Measurements from ENCODE around the gene CCDC60.

CCDC60 gene

GRCh38 chr12:119556854-119557253 is 222.3 kb downstream of the CCDC60 start:
- DNase-seq, result no peak

DNA sequence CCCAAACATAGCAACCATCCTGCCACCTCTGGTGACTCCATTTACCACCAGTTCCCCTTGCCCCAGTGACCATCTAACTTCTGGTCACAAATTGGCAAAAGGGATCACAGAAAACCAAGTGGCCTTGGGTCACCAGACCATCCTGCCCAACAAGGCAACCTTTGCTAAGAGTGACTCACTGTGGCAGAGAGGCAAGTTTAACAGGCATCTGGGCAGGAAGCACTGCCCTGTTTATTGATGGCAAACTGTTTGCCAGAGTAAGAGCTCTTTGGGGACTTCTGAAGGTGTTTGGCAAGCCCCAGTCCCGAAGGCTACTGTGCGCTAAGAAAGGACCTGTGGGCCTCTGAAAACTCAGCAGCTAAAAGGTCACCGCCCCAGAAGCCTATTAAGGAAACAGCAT is 230.9 kb downstream of the CCDC60 start:
- no peak for DNase-seq

GRCh38 chr12:119570771-119571170 is 236.2 kb downstream of the CCDC60 start:
- no peak for DNase-seq

DNA sequence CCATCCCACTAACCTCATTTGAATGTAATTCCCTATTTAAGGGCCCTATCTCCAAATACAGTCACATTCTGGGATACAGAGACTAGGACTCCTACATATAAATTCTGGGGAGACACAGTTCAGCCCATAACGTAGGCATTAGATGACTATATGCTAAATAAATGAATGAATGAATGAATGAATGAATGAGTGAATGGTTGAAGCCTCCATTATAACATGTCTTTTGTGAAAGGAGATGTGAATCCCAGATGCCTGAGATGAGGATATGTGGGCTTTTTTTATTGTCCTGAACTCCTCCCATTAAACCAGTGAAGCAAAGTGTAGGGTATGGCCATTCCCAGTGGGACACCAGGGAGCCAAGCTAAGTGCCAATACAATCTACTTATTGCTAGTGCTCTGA is 238.6 kb downstream of the CCDC60 start:
- DNase-seq, result no peak

DNA sequence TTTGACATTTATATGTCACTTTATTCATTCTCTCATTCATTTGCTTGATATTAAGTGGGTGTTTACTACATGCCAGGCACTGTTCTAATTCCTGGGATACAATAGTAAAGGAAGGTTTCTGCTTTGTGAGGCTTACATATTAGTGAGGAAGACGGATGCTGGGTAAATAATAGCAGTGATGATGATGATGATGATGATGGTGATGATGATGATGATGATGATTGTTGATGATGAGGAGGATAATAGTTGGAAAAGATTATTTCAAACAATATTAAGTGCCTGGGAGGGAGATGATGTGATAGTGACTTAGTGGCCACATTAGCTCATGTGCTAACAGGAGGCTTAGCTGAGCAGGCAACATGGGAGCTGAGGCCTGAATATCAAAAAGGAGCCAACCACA is 239.7 kb downstream of the CCDC60 start:
- no peak for DNase-seq

DNA sequence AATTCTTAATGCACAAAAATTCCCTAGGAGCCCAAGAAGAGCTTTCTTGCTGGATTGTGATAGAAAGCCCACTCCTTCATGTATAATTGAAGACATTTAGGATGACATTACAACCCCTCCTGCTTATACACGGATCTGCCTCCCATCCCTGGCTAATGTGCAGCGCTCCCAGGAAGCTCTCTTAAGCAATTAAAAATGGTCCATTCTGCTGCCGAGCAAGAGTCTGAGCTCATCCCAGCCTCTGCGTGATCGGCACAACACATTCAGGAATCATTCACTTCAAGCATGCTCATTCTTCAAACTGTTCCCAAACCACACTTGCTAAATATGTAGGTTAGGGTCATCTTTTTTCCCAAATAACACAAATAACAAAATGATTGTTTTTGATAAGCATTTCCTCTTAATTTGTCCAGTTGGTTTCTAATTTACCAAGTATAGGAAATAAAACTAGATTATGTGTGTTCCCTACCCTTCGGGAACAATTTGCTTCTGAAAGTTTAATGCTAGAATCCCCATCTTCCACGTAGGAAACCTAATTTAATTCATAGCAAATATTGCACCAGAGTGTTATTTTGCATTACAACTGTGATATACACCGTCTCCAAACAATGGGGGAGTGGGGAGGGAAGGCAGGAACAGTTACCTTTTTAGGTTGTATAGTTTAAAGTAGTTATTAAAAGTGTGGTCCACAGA is 241.7 kb downstream of the CCDC60 start:
- no peak for DNase-seq

DNA sequence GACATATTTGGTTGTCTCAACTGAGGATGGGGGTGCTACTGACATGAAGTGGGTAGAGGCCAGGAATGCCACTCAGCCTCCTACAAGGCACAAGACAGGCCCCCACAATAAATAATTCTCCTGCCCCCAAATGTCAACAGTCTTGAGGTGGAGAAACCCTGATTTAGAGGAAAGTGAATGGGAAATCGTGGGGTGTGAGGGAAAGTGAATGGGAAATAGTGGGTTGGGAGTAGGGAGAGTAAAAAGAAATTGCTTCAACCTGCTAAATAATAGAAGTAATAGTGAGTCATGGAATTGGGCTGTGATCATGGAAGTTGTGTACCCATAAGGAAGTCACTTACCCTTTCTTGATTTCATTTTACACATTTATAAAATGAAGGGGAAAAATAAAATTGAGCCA is 242.4 kb downstream of the CCDC60 start:
- no peak for DNase-seq

DNA sequence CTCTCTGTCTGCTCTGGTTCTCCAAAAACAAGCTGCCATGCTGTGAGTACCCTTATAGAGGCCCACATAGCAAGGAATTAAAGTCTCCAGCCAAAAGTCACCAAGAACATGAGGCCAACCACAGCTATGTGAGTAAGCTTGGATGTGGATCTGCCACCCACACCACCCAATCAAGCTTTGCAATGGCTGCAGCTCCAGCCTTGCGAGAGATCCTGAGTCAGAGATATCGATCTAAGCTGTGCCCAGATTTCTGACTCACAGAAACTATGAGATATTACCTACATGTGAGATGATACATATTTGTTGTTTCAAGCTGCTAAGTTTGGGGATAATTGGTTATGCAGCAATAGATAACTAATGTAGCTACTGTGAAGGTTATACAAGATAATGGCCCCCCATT is 243.6 kb downstream of the CCDC60 start:
- DNase-seq, result no peak

DNA sequence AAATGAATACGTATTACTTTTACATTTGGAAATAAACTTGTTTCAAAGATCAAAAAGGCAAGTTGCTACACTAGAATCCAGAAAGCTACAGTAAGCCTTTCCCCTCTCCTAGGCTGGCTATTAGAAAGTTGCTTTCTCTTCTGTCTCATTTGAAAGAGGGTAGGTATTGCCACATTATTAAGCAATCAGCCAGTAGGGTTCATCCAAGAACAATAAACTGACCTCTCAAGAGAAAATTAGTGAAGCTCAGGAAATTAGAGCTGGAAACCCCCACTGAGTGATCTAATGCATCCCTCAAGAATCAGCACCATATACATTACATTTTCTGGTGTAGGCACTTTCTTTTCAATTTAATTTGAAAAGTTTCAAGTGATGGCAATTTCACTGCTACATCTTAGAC is 254.6 kb downstream of the CCDC60 start:
- no peak for DNase-seq

DNA sequence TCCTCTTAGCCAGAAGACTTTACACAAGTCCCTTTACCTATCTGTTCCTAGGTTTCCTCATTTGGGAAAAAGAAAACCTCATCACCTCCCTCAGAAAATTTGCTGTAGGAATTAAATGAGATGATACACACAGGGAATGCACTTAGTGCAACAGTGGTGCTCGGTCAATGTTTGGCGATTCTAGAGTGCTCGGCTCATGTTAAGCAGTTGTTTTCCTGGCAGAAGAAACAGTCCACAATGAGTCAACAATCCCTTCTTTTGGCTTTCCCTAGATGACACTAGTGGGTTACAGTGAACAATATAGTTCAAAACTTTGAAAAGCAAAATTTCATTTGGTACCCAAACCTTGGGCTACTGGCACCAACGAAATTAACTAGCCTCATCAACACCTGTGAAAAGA is 255.1 kb downstream of the CCDC60 start:
- DNase-seq, result no peak
